VCaP (cell line): ENCODE data around the gene FLACC1.

Source experiments
- H3K27ac ChIP-seq: fragments of 450-650 bp; 2 replicates; pipeline ENCODE4 v1.5.1; 2017
- TF ChIP-seq, protein P1 (sequence below): fragments of 450-650 bp; conservative IDR thresholded peaks from 2 replicates; pipeline ENCODE4 v1.5.1; 2017; ENCODE audit warnings: mild to moderate bottlenecking, moderate library complexity

The FLACC1 gene

DNA sequence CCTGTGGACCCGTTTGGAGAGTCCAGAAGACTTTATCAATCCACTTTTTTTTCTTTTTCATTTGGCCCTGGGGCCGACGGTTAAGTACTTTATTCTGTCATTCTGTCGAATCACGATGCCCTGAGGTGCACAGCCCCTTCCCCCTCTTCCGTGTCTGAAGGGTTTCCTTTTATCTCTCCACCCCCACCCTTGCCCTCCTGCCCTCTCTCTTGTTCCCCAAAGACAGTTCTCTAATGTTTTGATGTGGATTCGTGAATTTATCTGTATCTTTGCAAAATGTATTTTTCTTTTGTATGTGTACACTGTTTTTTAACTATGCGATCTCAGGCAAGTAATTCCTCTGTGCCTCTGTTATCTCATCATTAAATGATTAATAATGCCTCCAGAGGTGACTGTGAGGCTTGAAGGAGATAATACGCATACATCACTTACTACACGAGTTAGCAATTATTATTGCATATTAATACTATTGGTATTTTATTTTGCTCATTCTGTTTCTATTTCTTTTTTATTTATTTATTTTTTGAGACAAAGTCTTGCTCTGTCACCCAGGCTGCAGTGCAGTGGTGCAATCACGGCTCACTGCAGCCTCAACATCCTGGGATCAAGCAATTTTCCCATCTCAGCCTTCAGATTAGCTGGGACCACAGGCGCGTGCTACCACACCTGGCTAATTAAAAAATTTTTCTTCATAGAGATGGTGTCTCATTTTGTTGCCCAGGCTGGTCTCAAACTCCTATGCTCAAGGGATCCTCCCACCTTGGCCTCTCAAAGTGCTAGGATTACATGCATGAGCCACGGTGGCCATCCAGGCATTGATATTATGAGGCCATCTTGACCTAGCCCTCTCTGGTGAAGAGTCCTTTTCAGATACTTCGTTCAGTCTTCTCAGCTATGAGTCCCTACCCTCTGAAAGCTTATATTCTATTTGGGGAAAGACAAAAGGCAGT is 98.2 kb downstream of the FLACC1 start:
- peak overlapping the region; percentile 36 for H3K27ac ChIP-seq
- TF ChIP-seq, protein P1, sequence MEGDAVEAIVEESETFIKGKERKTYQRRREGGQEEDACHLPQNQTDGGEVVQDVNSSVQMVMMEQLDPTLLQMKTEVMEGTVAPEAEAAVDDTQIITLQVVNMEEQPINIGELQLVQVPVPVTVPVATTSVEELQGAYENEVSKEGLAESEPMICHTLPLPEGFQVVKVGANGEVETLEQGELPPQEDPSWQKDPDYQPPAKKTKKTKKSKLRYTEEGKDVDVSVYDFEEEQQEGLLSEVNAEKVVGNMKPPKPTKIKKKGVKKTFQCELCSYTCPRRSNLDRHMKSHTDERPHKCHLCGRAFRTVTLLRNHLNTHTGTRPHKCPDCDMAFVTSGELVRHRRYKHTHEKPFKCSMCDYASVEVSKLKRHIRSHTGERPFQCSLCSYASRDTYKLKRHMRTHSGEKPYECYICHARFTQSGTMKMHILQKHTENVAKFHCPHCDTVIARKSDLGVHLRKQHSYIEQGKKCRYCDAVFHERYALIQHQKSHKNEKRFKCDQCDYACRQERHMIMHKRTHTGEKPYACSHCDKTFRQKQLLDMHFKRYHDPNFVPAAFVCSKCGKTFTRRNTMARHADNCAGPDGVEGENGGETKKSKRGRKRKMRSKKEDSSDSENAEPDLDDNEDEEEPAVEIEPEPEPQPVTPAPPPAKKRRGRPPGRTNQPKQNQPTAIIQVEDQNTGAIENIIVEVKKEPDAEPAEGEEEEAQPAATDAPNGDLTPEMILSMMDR, result no peak

DNA sequence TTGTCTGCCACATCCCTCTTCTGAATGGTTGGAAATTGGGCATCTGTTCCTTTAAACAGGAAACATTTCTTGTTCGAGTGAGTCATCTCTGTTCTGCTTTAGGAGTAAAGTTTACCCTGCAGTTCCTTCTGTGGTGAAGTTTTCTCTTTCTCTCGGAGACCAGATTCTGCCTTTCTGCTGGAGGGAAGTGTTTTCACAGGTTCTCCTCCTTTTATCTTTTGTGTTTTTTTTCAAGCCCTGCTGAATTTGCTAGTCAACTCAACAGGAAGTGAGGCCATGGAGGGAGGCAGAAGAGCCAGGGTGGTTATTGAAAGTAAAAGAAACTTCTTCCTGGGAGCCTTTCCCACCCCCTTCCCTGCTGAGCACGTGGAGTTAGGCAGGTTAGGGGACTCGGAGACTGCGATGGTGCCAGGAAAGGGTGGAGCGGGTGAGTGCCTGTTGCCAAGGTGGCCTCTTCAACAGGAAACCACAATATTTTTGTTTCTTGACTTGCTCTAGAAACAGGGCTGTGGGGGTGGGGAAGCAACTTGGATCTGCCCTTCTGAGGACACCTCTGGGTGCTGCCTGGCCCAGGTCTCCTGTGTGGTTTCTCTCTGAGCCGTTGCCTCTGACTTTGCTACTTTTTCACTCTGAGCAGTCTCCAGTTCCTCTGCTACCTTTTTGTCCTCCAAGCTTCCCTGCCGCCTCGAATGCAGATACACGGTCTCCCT is 99.0 kb downstream of the FLACC1 start:
- TF ChIP-seq, protein P1, result no peak
- peak overlapping the region; percentile 36 for H3K27ac ChIP-seq

DNA sequence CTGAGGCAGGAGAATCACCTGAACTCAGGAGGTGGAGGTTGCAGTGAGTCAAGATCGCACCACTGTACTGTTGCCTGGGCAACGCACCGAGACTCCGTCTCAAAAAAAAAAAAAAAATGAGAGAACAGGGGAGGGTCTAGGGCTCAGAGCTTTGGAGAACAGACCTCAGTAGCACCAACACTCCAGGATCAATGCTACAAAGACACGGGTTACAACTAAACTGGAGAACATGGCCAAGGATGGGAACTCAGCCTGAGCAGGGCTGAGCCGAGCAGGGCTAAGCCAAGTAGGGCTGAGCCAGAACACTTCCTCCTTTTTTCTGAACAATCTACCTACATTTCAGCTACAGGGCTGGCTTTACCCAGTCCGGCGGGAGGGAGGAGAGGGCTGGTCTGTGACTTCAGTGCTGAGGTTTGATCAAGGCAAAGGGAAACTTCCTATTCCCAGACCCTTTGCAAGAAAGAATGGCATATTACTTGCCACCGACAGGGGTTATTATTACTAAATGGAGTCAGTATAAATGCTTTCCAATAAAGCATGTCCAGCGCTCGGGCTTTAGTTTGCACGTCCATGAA is 99.7 kb downstream of the FLACC1 start:
- H3K27ac ChIP-seq, result peak overlapping the region; percentile 36
- TF ChIP-seq, protein P1, result no peak

DNA sequence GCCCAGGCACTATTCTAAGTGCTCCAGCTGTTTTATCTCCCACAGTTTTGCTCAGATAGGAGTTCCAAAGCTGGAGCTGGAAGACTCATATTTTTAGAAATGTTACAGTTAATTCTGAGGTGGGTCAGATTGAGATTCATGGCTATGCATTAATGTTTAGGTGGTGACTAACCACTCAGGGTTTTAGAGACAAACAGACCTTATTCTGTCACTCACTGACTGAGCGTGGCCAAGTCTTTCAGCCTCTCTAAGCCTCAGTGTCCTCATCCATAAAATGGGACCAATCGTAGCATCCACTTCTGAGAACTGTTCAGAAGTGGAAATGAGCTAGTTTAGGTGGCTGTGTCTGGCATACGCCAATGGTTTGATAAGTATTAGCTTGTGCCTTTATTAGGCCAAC is 101.1 kb downstream of the FLACC1 start:
- TF ChIP-seq, protein P1, result no peak
- no peak overlapping the region for H3K27ac ChIP-seq

DNA sequence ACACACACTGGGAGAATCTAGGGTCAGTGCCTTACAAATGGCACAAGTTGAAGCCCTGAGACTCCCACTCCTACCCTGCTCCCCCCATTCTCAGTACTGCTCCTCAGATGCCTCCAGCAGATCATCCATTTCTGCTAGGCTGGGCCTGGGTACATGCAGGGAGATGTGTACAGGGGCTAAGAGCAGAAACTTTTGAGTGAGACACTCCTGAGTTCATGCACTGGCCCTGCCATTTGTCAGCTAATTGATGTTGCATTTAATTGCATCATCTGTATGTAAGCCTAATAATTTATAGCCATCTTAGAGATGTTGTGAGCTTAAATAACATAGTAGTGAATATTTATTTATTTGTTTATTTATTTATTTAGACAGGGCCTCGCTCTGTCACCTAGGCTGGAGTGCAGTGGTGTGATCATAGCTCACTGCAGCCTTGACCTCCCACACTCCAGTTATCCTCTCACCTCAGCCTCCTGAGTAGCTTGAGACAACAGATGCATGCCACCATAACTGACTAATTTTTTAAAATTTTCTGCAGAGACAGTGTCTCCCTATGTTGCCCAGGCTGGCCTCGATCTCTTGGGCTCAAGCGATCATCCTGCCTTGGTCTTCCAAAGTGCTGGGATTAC is 101.6 kb downstream of the FLACC1 start:
- H3K27ac ChIP-seq, result no peak overlapping the region
- TF ChIP-seq, protein P1, result no peak

DNA sequence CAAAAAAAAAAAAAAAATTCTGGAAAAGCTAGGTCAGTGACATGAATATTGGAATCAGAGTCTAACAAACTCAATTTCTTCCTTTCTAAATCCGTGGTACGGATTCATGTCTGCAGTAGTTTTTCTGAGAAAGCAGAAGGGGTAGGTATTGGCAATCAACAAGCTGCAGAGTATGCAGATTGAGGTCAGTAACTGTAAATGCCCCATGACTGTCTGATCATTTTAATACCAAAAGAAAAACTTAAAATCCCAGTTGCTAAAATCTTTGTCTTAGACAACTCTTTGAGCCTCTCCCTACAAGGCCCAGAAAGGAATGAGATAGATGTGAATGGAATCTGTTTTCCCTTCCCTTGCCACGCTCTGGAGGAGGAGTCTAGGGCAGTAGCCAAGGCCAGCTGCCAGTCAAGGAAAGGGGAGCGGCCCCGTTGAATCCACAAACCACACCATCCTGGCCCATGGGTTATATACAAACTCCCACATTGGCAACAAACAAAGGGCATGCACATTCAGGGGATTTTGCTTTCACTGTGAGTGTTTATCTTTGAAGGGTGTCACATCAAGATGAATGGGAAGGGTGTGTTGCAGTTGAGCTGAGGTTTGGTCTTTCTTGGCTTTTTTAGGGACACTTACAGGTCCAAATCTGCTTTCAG is 102.9 kb downstream of the FLACC1 start:
- TF ChIP-seq, protein P1, result no peak
- H3K27ac ChIP-seq, result no peak overlapping the region
